Osteoblast (primary cell): ENCODE data around the gene ADAM12. TPM values are rescaled to one million over a fixed set of nuclear protein-coding genes. Genes with fewer than 3 reads are reported as not detected.

Source experiments
- DNase-seq: peaks from one replicate; pipeline ENCODE4 v3.0.0; 2011; ENCODE audit warnings: low spot score, mixed read lengths; ENCODE audit not compliant: insufficient read length; ENCODE audit errors: missing footprints
- H2AFZ ChIP-seq: 2 replicates; pipeline ENCODE4 v1.6.0; 2011; ENCODE audit warnings: mild to moderate bottlenecking, low read length
- H3K27ac ChIP-seq: 2 replicates; pipeline ENCODE4 v1.5.1; 2011; ENCODE audit warnings: mild to moderate bottlenecking, low read depth, low read length, moderate library complexity
- H3K27me3 ChIP-seq: 2 replicates; pipeline ENCODE4 v1.6.0; 2012; ENCODE audit warnings: mild to moderate bottlenecking, control low read depth, inconsistent platforms, low read length, moderate library complexity; ENCODE audit not compliant: insufficient read depth
- H3K36me3 ChIP-seq: 2 replicates; pipeline ENCODE4 v1.5.1; 2011; ENCODE audit warnings: mild to moderate bottlenecking, low read length, control low read depth, moderate library complexity; ENCODE audit not compliant: insufficient read depth
- H3K4me1 ChIP-seq: 2 replicates; pipeline ENCODE4 v1.5.1; 2011; ENCODE audit warnings: mild to moderate bottlenecking, low read length, control low read depth, moderate library complexity; ENCODE audit not compliant: insufficient read depth
- H3K4me2 ChIP-seq: 2 replicates; pipeline ENCODE4 v1.6.0; 2011; ENCODE audit warnings: mild to moderate bottlenecking, low read length; ENCODE audit not compliant: insufficient read depth
- H3K4me3 ChIP-seq: fragments of 200-600 bp; sonication (generic); 3 replicates; pipeline ENCODE4 v1.5.1; 2012; ENCODE audit warnings: mild to moderate bottlenecking, low read length, inconsistent platforms; ENCODE audit not compliant: insufficient read depth
- H3K79me2 ChIP-seq: 2 replicates; pipeline ENCODE4 v1.6.0; 2012; ENCODE audit warnings: mild to moderate bottlenecking, low read length, control low read depth, inconsistent platforms; ENCODE audit not compliant: insufficient read depth
- H3K9me3 ChIP-seq: 2 replicates; pipeline ENCODE4 v1.5.1; 2011; ENCODE audit warnings: low read depth, low read length, control low read depth
- H4K20me1 ChIP-seq: 2 replicates; pipeline ENCODE4 v1.6.0; 2012; ENCODE audit warnings: mild to moderate bottlenecking, low read length, control low read depth; ENCODE audit not compliant: insufficient read depth
- CTCF ChIP-seq: IDR thresholded peaks from 2 replicates; pipeline ENCODE4 v1.5.1; 2011; ENCODE audit warnings: mild to moderate bottlenecking, low read depth, low read length, moderate library complexity; ENCODE audit errors: extremely low read depth
- total RNA-seq: library from RNA; depleted of rRNA; stranded (reverse); fragments of >200 nt; gene quantifications from 2 replicates; pipeline ENCODE4 v1.2.3, GENCODE V29; 2012

Gene ADAM12
- total RNA-seq, 1 donor = 345 TPM

- no peak for TF ChIP-seq CTCF
- Histone ChIP-seq H4K20me1 (no peaks in the 10 kb centered on the region), H3K4me3 (no peak overlapping the region), H3K27ac (peak overlapping the region; percentile 30), H3K36me3 (peaks cover 18% of the 10 kb centered on the region), H2AFZ (no peak overlapping the region), H3K27me3 (no peaks in the 10 kb centered on the region), H3K4me1 (peaks cover 32% of the 10 kb centered on the region), H3K79me2 (peaks cover 61% of the 10 kb centered on the region), H3K9me3 (no peaks in the 10 kb centered on the region), H3K4me2 (no peak overlapping the region)
- no peak for DNase-seq
Observed at GRCh38 chr10:126239844-126240243, 148.4 kb downstream of the ADAM12 start.

- DNase-seq = no peak
- peaks cover 68% of the 10 kb centered on the region for H3K79me2 ChIP-seq
- no peak overlapping the region for H2AFZ ChIP-seq
- no peak overlapping the region for H3K4me3 ChIP-seq
- peaks cover 21% of the 10 kb centered on the region for H3K36me3 ChIP-seq
- no peak overlapping the region for H3K4me2 ChIP-seq
- H3K27me3 ChIP-seq = no peaks in the 10 kb centered on the region
- no peaks in the 10 kb centered on the region for H4K20me1 ChIP-seq
- H3K4me1 ChIP-seq = peaks cover under 1% of the 10 kb centered on the region
- H3K27ac ChIP-seq = no peak overlapping the region
- TF ChIP-seq CTCF = no peak
- no peaks in the 10 kb centered on the region for H3K9me3 ChIP-seq
Observed at GRCh38 chr10:126235979-126236851, 152.1 kb downstream of the ADAM12 start.

- no peak overlapping the region for H3K4me3 ChIP-seq
- peaks cover 59% of the 10 kb centered on the region for H3K79me2 ChIP-seq
- DNase-seq = no peak
- no peak for TF ChIP-seq CTCF
- H3K27ac ChIP-seq = no peak overlapping the region
- no peaks in the 10 kb centered on the region for H4K20me1 ChIP-seq
- H3K4me2 ChIP-seq = no peak overlapping the region
- peaks cover 4% of the 10 kb centered on the region for H3K4me1 ChIP-seq
- no peak overlapping the region for H2AFZ ChIP-seq
- H3K36me3 ChIP-seq = peaks cover 20% of the 10 kb centered on the region
- no peaks in the 10 kb centered on the region for H3K27me3 ChIP-seq
- no peaks in the 10 kb centered on the region for H3K9me3 ChIP-seq
Observed at GRCh38 chr10:126235091-126235978, 152.9 kb downstream of the ADAM12 start.

- peaks cover 9% of the 10 kb centered on the region for H3K4me1 ChIP-seq
- H4K20me1 ChIP-seq = no peaks in the 10 kb centered on the region
- H2AFZ ChIP-seq = no peak overlapping the region
- H3K4me2 ChIP-seq = no peak overlapping the region
- TF ChIP-seq CTCF = no peak
- H3K4me3 ChIP-seq = no peak overlapping the region
- no peaks in the 10 kb centered on the region for H3K9me3 ChIP-seq
- DNase-seq = no peak
- H3K27ac ChIP-seq = no peak overlapping the region
- H3K27me3 ChIP-seq = no peaks in the 10 kb centered on the region
- peaks cover 20% of the 10 kb centered on the region for H3K36me3 ChIP-seq
- peaks cover 59% of the 10 kb centered on the region for H3K79me2 ChIP-seq
Observed at GRCh38 chr10:126234630-126235029, 153.6 kb downstream of the ADAM12 start.
